UCSD-AML1 (cell line): ENCODE results near the gene ZFPM1.

ENCODE experiments used
- DNase-seq: peaks from one replicate; lab custom pipeline; 2025; ENCODE audit not compliant: unreplicated experiment; lab: John Stamatoyannopoulos, UW

ZFPM1 gene

DNA sequence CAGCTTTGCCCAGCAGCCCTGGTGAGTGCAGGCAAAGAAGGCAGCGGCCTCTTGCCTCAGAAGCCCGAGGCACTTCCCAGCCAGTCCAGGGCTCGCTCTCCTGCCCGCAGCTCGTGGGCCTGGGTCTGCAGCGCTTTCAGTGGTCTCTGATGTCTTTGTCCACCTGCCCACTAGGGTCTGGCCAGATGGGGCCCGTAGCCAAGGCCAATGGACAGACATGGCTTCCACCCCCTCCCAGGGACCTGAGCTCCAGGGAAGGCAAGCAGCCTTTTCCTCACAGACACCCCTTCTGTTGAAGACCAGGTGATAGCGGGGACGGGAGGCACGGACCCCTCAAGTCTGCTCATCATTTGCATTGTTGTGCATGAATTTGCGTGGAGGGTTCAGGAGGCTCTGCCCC lies 83.4 kb downstream of the ZFPM1 start:
- no peak for DNase-seq

DNA sequence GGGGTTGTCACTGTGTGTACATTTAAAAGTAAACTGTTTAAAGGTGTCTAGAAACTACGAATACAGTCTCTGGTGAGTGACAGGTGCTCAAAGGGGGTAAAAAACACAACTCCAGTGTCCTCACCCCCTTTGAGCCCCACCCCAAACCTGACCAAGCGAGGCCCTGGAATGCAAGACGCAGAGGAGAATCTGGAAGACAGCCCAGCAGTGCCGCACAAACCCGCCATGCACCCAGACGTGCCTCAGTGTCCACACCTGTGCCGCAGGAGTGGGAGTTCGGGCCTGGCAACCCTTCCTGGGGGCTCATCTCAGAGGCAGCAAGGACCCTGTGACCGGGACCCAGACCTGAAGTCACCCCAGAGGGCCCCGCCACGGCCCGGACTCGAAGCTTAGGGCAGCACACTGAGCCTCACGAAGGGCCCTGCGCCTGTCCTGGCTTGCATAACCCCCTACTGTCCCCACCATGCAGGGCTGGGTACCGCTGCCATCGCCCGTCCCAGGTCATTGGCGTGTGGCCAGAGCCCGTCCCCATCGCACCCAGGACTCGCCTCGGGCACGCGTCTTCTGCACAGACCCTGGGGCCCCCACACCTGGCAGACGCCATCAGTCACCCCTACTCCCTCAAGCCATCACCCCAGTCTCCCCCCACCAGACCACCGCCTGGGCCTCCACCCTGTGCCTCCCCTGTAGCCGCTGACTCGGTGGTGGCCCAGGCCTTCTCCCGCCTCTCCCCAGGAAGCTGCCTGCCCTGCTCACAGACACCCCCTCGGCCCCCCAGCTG lies 84.1 kb downstream of the ZFPM1 start:
- no peak for DNase-seq

DNA sequence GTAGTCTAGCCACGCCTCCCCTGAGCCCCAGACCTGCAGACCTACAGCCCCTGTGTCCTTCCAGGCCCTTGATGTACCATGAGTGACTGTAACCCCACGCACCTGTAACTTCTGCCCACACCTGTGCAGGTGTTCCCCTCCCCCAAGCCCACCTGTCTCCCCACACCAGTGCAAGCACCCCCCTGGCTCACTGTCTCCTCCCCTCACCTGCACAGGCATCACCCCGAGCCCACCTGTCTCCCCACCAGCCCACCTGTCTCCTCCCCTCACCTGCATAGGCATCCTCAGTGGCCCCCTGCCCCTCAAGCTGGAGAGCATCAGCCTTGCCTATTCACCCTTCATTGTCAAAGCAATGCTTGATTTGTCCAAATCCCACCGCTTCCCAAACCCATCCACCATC lies 84.8 kb downstream of the ZFPM1 start:
- DNase-seq, result no peak

DNA sequence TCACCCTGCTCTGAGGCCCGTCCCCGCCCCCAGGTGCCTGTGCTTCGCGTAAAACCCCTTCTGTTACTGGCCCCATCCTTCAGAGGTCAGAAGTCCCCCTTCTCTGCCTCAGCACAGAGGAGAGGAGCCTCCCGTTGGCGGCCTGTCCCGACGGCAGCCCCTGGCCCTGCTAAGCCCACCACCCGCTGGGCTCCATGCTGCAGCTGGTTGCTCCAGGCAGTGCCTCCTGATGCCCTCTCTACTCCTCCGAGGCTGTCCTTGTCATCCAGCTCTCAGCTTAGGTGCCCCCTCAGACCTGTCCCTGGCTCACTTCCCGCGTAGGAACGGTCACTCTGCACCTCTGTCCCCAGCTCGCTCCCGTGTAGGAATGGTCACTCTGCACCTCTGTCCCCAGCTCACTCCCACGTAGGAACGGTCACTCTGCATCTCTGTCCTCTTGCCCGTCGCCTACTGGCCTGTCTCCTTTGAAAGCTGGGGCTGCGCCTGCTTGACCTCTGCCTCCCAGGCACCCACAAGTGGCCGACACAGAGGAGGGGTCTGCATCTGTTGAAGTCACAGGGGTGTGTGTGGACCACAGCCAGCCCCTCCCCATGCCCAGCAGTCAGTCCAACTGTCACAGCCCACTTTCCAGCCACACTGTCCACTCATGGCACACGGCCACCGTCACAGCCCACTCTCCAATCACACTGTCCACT lies 85.4 kb downstream of the ZFPM1 start:
- no peak for DNase-seq

DNA sequence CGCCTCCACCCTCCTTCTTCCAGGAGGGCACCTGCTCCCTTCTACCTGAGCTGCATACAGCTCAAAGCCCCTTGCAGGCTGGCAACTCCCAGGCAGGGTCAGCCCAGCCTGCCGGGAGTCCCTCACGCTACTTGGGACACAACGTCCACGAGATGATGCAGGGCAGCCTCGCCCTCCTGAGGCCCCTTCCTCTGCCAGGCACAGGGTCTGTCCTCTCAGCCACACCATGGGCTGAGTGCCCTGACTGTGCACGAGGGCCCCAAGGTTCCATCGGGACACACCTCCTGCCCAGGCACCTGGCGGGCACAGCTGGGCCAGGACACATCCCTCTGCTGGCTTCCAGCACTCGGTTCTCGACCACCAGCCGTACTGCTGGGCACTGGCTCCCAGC lies 86.2 kb downstream of the ZFPM1 start:
- no peak for DNase-seq

DNA sequence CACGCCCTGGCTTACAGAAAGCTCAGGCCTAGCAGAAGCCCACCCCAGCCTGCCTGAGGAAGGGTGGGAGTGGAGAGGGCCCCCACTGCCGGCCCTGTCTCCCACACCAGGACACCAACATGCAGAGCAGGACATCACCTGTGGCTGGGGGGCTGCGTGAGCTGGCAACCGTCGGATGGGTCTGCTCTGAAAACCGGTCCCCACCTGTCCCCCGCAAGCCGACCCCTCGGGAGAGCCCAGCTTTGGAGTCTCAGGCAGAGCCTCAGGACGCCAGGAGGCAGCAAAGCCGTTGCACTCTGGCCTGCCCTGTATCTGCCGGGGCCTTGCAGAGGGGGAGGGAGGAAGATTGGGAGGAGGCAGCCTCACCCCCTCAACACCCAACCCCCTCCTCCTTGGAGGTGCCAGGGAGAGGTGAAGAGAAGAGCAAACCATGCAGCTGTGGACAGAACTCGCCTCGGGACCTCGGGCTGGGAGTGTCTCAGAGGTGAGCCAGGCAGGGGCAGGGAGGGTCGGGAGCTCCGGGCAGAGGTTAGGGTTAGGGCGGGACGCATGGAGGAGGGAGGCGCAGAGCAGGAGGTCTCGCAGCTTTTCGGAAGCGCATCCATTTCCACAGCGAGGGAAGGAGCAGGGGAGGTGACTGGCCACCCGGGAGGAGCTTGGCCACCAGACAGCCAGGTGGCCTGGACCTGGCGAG lies 86.7 kb downstream of the ZFPM1 start:
- DNase-seq, result no peak

DNA sequence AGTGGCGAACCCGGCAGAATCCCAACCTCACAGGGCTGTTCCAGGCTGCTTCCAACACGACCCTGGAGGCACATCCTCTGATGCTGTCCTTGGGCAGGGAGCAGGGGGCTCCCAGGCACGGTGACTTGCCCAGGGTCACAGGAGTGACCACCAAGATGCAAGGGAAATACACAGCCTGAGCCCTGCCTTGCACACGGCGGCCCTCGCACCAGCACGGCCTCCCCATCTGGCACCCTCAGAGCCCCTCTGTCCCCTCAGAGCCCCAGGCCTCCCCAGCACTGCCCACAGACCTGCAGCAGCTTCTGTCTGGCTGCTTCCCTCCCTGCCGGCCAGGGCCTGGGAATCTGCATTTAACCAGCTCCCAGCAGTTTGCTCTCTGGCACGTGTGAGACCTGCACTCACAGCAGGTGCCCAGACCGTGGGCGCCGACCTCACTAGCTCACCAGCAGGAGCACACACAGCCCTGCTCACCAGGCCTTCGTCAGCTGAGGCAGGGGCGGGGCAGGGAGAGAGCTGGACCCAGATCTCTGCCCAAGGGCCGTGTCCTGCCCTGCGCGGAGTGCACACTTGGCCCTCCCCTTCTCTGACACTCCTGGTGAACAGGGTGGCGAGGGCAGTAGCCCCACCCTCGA lies 87.4 kb downstream of the ZFPM1 start:
- no peak for DNase-seq

DNA sequence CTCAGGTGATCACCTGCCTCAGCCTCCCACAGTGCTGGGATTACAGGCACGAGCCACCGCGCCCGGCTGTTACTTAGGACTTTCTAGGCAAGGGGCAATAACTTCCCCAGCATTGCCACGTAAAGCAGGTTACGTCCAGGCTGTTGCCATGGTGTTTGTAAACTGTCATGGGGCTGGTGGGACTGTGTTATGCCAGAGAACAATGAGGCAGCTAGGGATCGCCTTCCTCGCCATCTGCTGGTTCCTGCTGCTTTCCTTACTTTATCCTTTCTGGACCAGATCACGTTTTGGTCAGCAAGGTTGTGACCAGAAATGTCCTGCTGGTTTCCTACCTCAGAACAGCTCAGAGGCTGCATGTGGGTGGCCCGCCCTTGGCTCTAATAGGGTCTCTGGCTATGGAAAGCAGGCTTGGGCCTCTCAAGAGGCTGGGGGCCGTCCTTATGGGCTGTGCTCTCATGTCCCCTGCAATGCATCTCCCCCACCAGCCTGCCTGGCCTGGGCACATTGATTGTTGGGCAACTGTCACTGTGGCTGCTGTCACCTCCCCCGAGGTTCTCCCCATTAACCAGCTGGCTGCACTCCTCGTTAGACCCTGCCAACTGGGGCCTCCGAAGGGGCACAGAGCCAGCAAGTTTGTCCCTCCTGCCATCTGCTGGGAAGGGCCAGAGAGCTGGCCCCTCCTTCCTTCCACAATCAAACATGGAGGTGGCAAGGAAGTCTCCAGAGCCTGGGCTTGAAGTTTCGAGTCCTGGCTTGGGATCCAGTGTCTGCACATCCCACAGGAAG lies 88.9 kb downstream of the ZFPM1 start:
- no peak for DNase-seq

DNA sequence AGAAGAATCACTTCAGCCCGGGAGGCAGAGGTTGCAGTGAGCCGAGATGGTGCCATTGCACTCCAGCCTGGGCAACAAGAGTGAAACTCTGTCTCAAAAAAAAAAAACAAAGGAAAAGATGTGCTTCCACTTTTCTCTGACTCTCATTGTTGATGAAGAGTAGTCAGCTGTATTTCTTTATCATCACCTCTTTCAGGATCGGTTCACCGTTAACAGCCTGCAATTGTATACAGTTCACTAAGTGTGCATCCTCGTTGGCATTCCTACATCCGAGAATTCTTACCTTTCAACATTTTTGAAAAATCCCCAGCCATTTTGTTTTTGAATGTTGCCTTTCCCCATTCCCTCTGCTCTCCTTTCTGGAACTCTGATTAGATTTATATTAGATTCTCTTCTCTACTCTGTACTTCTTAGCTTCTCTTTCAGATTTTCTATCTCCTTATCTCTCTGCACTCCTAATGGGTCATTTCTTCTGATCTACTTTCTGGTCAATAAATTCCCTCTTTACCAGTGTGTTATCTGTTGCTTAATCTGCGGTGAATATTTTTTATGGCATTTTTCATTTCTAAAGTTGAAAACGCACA lies 90.2 kb downstream of the ZFPM1 start:
- DNase-seq, result no peak

DNA sequence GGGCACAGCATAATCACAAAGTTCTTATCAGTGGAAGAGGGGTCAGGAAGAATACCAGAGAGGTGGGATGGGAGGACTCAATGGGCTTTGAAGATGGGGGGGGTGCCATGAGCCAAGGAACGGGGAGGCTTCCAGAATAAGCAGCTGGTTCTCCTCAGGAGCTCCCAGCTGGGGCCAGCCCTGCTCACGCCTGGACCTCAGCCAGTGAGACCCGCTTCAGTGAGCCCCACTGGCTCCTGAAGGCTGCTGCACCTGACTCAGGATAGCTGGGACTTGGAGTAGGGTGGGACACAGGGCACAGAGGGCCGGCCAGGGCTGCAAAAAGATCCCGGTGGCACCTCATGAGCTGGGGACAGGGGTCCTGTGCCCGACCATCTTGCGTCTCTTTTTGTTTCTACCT lies 92.7 kb downstream of the ZFPM1 start:
- DNase-seq, result no peak

DNA sequence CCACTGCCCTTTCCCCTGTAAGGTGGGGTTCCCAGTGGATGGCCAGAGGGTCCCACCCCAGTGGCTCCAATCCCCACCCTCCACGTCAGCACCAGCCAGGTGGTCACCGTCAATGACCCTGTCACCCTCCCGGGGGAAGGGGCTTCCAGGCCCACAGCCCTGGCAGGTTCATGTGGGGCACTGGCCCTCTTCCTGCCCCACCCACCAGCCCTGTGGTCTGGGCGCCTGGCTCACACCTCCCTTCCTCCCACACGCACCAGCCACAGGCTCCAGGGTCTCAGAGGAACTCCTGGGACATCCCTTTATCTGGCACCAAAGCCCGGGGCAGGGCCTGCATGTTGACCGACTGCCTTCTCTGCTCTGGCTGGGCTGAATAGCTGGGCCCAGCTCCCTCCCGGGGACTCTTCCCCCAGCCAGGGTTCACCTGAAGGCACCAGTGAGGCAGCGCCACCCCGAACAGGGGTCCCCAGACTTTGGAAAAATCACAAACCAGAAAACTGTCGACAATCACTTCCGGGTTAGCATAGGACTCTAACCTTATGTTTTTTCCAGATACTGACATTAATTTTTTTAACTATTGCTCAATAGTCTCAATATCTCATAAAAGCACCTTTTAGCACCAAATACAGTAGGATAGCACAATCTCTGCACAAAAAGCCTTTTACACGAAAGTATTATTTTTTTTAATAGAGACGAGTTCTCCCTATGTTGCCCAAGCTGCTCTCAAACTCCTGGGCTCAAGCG lies 95.2 kb downstream of the ZFPM1 start:
- DNase-seq, result no peak

DNA sequence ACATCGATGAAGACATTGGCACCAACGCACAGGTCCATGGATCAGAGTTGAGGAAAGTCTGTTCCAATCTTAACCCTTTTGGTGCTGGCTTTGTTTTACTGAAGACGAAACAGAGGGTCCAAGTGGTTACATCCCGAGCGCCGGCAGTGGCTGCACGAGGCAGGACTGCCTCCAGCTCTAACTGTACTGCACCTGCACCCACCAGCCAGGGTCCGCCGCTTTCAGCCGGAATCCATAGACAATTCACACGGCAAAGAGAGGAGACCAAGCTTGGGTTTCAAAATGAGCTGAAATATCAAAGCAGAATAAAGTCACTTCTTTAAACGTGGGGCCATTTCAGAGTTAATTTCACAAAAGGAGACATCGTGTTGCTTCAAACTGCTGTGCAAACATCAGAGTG lies 95.9 kb downstream of the ZFPM1 start:
- DNase-seq, result no peak

DNA sequence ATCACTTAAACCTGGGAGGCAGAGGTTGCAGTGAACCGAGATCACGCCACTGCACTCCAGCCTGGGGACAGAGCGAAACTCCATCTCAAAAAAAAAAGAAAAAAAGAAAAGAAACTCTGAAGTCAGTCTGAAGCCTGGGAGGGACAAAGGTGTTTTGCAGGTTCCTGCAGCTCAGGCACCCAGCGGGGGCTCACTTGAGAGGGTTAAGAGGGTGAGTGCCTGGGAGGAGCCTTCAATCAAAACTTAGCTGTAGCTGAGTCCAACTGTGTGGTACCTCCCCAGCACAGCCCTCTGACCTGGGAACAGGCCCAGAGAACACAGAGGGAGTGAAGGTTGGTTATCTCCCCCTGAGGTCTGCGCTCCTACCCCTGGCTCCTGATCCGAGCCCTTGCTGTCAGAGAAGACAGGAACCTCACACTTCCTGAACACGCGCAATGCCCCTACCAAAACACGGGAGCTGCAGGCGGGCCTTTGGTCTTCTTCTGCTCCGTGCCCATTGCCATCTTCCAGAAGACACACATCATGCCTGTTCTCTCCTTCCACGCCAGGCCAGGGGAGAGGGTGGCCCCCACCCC lies 96.7 kb downstream of the ZFPM1 start:
- no peak for DNase-seq

DNA sequence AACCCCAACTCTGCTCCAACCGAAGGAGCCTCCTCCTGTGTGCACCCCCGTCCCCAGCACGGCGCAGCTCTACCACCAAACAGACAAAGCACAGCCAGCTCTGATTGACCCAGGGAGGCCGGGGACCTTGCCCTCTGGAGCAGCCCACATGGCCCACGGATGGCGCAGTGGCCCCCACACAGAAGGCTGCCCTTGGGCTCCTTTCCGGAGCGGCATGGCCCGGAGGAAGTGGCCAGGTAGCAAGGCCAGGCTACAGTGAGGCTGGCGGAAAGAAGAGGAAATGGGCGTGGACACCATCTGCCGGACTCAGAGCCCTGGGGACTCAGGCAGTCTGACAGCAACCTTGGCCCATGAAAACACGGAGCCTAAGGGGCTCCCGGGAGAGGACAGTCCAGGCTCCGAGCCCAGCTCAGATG lies 97.2 kb downstream of the ZFPM1 start:
- DNase-seq, result peak; percentile 68

DNA sequence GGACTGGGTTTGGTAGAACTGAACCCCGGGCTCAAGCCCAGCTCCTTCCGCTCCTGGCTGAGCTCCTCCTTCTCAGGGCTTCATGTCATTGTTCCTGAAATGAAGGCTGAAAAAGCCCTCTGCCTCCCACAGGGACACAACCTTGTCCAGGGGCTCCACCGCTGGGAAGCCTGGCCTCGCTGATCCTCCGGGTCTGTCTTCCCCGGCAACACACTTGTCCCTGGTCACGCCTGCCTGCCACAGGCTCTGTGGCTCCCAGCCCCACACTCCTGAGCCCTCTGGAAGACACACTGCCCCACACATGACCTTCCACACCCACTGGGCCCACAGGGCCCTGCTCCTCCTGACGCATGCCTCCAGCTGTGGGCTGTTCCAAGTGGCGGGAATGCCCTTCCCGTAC lies 99.1 kb downstream of the ZFPM1 start:
- no peak for DNase-seq

DNA sequence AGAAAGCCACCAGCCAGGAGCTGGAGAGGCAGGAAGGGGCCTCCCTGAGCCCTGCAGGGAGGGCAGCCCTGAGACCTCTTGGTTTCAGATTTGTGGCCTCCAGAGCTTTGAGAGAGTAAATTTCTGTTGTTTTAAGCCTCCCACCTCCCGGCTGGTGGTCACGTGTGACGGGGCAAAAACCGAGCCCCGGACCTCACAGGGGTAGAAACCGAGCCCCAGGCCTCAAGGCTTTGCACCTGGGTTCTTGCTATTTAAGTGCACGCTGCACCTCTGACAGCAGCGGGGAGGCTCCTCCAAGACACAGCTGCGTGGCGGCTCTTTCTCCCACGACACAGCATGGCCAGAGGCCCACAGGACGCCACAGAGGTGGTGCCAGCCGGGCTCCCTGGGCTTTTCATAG lies 99.7 kb downstream of the ZFPM1 start:
- no peak for DNase-seq

DNA sequence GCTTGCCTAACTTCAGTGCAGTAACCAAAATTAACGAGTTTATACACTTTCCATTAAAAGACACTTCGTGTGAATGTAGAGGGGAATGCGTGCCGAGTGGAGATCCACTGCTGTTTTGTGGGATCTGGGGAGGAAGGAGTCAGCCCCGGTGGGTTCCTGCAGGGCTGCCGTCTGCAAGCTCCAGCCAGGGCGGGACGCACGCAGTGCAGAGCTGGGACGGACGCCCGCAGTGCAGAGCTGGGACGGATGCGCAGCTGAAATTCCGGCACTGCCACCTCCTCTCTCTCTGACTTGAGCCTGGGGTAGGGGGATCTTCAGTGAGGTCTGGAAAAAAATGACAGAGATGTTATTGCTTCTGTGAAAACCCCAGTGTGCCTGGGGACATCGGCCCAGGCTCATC lies 100.7 kb downstream of the ZFPM1 start:
- DNase-seq, result no peak

DNA sequence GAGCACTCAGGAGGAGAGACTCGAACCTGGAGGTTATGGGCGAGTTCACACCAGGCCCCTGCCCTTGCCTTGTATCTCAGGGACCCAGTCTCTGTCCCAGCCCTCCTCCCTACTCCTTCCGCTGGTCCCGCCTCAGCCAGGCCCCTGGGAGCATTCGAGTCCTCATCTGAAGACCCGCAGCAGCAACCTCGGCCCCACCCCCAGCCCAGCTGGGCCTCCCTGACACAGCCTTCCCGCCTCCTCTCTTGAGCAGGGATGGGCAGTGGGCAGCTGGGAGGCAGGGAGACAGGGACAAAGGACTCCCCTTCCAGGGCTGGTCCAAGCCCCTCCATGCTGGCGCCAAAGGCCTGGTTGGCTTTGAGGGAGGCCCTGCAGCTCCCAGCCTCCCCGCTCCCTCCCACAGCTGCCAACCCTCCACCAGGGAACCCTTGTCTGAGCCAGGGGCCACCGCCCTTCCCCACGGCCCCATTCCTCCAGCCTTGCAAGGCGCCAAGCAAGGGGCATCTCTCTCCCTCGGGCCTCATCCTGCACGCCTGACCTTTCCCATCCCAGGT lies 101.7 kb downstream of the ZFPM1 start:
- no peak for DNase-seq

DNA sequence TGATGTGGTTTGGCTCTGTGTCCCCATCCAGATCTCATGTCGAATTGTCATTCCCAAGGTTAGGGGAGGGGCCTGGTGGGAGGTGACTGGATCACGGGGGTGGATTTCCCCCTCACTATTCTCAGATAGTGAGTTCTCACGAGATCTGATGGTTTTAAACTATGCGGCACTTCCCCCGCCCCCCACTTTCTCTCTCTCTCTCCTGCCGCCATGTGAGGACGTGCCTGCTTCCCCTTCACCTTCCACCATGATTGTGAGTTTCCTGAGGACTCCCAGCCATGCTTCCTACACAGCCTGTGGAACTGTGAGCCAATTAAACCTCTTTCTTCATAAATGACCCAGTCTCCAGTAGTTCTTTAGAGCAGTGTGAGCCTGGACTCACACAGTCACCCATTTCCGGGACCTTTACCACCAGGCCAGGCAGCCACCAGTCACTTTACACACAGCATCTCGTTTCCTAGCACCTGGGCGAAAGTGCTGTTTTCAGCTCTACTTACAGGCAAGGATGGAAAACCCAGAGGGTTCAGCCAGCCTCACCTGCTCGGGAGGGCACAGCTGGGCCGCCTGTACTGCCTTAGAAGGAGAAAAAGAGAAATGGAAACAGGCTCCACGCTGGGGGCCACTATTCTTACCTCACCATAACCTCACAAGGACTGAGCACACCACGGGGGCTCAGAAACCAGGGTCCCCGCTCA lies 103.4 kb downstream of the ZFPM1 start:
- DNase-seq, result no peak
